NCI-H1105 treated with DMSO at 0.1 percent for 48 hours (cell line): Measurements from ENCODE around the gene NEK9.

Experiments
- DNase-seq: peaks from one replicate; lab custom pipeline; 2025; lab: John Stamatoyannopoulos, UW

NEK9 gene

DNA sequence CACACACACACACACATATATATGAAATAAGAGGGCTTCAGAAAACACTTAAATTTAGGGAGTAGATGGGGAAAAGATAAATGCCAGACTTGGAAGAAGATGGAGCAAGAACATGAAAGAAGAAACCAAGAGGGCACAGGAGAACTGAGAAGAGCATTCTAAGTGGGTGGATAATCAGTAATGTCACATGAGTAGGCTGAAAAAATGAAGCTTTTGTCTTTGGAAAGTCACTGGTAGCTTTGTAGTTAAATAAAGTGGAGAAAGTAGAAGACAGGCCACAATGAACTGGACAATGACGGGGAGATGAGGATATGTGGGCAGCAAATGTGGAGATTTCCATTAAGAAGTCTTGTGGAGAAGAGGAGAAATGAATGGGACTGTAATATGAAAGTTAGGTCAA is 59.6 kb downstream of the NEK9 start:
- no peak for DNase-seq

DNA sequence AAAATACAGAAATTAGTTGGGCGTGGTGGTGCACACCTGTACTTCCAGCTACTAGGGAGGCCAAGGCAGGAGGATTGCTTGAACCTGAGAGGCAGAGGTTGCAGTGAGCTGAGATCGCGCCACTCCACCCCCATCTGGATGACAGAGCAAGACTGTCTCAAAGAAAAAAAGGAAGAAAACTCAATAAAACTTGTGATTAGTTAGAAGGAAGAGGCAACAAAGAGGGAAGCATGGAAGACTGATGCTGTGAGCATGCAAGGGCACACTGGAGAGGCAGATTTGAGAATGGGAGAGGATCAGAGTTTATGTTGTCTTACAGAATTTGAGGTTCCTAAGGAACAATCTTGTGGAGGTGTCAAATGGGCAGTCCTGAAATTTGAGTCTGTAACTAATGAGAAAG is 60.2 kb downstream of the NEK9 start:
- DNase-seq = no peak

- no peak for DNase-seq
These were observed 62.7 kb downstream of the NEK9 start for GRCh38 chr14:75064205-75064567.

- peak; percentile 94 for DNase-seq
These were observed 63.2 kb downstream of the NEK9 start, which contains the start of gene ACYP1 for GRCh38 chr14:75063491-75064204. Gene ACYP1, minus strand, starts transcription at chr14:75064024. Its CDS starts 471 bp downstream, at chr14:75063553.

GRCh38 chr14:75063013-75063412 is 63.8 kb downstream of the NEK9 start:
- DNase-seq = no peak

DNA sequence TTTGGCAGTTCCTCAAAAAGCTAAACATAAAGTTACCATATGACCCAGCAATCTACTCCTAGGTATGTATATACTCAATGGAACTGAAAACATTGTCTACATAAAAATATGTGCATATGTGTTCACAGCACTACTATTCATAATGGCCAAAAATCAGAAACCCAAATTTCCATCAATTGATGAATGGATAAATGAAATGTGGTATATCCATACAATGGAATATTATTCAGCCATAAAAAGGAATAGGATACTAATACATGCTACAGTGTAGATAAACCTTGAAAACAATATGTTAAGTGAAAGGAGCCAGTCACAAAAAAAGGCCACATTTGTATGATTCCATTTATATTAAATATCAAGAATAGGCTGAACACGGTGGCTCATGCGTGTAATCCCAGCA is 66.4 kb downstream of the NEK9 start:
- DNase-seq = no peak

GRCh38 chr14:75059642-75060041 is 67.2 kb downstream of the NEK9 start:
- DNase-seq = no peak

- DNase-seq = no peak
These were observed 72.4 kb downstream of the NEK9 start for GRCh38 chr14:75054421-75054820.

DNA sequence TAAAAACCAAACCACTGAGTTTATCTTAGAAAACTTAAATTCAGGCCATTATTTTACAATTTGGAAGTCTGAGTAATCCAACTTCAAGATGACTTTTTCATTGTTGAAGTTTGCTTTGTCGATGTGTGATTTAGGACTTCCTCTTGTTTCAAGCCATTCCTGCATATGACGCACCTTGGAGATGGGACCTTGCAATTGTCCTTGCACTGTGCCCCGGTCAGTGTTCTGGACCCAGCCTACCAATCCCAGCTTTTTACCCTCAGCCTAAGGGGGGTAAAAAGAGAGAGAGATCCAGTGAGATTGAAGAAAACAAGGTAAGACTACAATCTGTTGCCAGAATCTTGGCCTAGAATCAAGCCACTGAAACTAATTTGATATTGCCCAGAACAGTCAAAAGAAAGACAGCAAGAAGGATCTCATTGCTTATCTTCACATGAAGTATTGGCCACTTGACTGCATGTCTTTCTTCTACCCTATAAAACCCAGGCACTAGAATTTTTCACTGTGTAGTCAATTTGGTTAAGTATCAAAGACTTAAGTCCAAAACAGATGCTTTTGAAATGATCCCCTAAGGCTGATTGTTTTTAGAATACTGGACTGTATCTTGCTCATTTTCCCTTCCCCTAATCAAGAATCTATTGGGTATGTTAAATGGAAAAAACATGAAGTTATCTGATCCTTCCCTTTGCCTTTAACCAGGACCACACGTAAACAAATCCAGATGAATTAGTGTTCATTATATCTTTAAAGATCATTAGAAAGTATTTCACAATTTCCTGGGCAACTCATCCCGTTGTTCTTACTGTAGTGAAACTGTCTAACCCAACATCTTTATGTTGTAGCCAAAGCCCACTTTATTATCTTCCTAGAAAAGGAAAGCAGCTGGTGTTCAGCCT is 73.2 kb downstream of the NEK9 start:
- DNase-seq = no peak

GRCh38 chr14:75051556-75051899 is 75.3 kb downstream of the NEK9 start:
- no peak for DNase-seq

DNA sequence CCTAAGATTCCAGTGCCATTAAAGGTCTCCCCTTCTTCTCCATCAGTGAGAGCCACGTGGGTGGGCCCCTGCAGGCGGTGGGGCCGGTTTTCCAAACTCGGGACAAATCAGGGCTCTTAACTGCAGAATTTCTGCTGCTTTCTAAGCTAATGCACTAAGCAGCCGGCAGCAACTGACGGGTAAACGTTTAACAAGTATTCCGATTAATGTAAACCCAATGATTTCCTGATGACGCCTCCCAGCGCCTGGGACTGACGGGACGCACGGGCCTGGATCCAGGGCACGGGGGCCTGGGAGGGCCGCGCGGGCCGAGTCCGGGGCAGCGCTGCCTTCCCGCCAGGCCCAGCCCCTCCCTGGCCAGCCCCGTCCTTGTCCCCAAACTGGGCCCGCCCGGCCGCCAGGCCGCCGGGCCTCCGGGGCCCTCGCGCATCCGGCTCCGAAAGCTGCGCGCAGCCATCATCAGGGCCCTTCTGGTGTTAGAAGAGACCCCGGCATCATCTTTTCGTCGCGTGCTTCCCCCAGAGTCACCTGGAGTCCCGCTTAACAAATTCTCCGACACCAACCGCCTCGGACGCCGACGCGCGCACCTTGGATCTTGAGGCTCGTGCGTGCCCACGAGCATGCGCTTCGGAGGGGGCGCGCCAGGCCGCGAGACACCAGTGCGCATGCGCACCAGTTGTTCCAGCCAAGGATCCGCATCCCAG is 75.8 kb downstream of the NEK9 start, which contains the start of gene MLH3:
Gene MLH3, minus strand, starts transcription at position 616 of the 704 bp plus-strand sequence. CDS start 1,812 bp downstream, outside the sequence.
- peak; percentile 88 for DNase-seq

- no peak for DNase-seq
These were observed 77.1 kb downstream of the NEK9 start for GRCh38 chr14:75049731-75050201.

DNA sequence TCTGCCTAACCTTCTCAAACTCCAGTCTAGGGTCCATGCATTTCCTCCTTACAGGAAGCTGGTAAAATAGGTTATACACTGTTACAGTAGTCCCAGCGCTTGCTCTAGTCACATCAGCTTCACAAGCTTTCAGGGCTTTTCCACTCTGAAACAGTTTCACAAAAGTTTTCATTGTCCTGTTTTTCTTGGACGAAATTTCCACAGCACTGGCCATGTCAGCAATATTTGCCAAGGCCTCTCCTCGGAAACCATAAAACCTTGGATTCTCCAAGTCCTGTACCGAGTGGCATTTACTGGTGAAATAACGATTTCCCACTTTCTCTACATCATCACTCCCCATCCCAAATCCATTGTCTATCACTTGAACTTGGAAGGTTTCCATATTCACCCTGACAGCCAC is 77.7 kb downstream of the NEK9 start:
- DNase-seq = no peak

DNA sequence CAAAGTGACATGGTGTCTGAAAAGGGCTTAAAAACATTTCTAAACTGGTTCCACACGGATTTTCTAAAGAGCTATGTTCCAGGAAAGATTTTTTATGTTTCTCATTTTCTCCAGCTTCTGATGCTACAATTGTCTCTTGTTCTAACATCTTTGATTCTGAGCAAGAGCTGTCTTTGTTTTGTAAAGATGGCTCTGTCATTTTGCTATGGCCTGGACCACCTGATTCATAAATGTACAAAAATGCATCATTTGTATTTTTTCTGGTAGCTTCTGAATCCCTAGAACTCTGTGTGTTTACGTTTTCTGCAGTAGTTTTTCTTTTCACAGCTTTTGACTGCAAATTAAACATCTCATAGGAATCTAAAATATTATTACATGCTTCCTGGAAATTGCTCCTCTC is 78.7 kb downstream of the NEK9 start:
- DNase-seq = no peak

GRCh38 chr14:75047506-75047905 is 79.3 kb downstream of the NEK9 start:
- DNase-seq = no peak

DNA sequence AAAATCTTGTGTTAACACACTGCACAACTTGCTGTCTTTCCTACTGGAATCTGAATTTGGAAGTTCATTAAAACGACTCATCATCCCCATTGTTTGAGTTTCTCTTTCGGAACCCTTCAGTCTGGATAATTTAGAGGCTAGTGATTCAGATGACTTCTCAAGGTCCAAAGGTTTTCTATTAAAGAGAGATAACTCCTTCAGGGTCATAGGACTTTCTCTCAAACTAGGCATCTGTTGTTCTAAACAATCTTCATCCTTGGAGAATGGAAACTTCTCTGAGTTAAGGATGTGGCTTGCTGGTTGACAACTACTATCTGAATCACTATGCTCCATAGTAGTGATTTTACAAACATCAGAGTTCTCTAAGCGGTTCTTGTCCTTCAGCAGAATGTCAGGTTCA is 79.9 kb downstream of the NEK9 start:
- no peak for DNase-seq

DNA sequence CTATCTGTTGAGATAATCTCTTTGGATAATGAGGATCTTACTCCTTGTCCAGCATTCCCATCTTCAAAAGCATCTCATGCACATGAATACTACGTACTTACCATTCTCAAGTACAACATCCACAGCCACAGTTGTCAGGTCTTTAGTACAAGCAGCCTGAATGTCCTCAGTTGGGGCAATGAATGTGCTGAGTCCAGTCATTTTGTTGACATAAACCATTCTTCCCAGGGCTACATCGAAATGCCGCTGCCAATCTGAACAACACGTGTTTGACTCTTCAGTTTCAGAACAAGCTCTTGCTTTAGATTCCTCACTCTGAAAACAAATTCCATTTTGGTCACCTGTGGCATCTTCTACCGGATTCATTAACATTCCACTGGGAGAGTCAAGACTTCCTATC is 80.6 kb downstream of the NEK9 start:
- DNase-seq = no peak

DNA sequence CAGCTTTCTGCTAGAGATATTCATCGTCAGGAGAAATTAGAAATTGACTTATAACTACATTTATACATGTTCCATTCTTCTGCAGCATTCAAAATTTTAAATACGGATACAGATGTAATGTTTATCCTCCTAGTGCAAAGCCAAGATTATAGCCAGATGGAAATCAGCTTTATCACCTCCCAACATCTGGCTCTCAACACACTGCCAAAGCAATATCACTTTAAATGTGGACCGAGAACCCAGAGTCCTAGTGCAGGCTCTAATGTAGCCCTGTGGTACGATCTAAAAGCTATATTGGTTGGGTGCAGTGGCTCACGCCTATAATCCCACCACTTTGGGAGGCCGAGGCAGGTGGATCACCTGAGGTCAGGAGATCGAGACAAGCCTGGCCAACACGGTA is 82.1 kb downstream of the NEK9 start:
- DNase-seq = no peak

GRCh38 chr14:75044322-75044721 is 82.5 kb downstream of the NEK9 start:
- no peak for DNase-seq

DNA sequence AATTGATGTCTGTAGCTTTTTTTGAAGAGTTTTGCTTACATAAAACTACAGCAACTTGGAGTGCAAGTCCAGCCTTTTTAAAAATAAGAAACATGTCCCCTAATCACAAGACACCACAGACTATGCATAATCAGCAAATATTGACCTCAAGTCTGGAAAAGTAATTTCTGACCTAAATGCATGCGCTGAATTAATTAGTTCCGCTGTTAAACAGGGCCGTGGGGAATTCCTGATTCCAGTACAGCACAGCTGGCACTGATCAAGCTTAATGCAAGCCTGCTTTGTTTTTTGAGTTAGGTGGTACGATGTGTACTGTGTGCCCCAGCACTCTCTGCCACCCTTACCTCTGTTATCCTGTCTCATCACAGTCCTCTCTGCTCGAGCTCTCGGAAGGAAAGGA is 84.8 kb downstream of the NEK9 start:
- no peak for DNase-seq

DNA sequence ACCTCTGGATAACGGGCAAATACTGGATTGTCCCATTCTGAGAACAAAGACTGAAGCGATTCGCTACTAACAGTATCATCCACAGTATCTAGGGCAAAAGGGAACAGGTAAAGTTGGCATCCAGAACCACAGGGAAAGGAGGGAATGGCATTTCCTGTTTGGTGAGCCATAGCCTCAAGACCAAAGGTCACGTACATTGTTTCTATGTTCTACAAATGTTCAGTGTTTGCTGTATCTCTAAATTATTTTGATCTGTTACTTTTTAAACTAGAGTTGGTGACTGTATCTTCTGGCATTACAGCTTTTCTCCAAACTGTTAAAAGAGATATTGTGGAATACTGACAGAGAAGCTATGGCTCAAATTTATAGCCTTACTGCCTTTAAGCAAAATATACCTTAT is 85.2 kb downstream of the NEK9 start:
- DNase-seq = no peak

GRCh38 chr14:75040959-75041358 is 85.9 kb downstream of the NEK9 start:
- DNase-seq = no peak

- no peak for DNase-seq
These were observed 86.3 kb downstream of the NEK9 start for GRCh38 chr14:75040507-75040906.
